Erythroblast (primary cell): Measurements from ENCODE around the gene SNORC.
"Not testable (repeated sequence)": the region's sequence is repeated elsewhere in the genome, so short reads cannot be mapped to it uniquely, and the experiment has no call there.

ENCODE experiments used
- GATA1 ChIP-seq: IDR thresholded peaks from 2 replicates; pipeline ENCODE4 v1.6.1; 2011; ENCODE audit warnings: low read depth, mild to moderate bottlenecking, control low read depth, low read length, moderate library complexity
- POLR2A ChIP-seq: IDR thresholded peaks from 2 replicates; pipeline ENCODE4 v1.6.1; 2011; ENCODE audit warnings: mild to moderate bottlenecking, low read length

- TF ChIP-seq POLR2A, GATA1: not testable (repeated sequence)
Measured at GRCh38 chr2:232852081-232852480, 18.0 kb upstream of the SNORC start.
